GM19438 (cell line): Measurements from ENCODE around the gene POGLUT2.

ENCODE experiments used
- ATAC-seq: cut with Tn5 transposase; IDR thresholded peaks from one replicate; pipeline ENCODE4 v1.9.1; 2021; ENCODE audit warnings: low read depth; ENCODE audit not compliant: unreplicated experiment

POGLUT2 gene

DNA sequence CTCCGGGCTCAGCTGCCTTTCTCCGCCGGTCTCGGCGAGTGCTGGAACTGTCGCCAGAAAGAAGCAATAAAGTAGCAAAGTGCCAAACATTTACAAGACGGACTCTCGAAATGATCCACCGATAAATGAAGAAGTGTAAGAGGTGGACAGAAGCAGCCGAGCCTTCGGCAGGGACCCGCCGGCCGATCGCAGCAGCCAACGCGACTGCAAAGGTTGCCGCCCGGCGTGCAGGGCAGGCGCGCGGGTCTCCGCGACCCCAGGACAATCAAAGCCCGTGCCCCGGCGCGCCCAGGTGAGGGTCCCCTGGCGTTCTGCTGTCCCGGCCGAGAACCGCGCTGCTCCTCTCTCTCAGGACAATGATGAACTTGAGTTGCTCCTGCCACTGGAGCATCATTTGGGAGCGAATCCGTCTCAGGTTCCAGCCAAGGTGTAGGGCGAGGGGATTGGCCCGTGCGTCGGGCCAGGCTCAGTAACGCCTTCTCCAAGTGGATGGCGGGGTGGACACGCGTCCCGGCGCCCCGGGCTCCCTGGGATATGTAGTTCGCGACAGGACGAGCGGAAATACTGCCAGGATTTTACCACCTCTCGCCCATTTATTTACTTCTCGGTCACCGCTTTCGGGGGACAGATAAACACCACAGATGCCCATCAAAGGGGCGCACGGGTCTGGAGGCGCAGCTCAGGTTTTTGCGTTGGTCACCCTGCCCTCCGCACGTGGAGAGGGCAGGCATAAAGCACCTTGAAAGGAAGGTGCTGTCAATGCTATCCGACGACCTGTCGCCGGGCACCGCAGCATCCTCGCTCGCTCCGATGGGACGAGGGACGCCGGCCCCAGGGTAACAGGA lies at the start of gene POGLUT2, which contains the start of gene BIVM:
TSS of gene POGLUT2 (minus strand) at position 396 of the 845 bp plus-strand sequence. CDS start at position 90, 306 bp downstream.
TSS of gene BIVM (plus strand) at position 539 of the 845 bp plus-strand sequence. CDS start 8,149 bp downstream, outside the sequence.
- ATAC-seq: peak; percentile 76

GRCh38 chr13:102847272-102848234 lies 48.8 kb upstream of the POGLUT2 start:
- no peak for ATAC-seq

DNA sequence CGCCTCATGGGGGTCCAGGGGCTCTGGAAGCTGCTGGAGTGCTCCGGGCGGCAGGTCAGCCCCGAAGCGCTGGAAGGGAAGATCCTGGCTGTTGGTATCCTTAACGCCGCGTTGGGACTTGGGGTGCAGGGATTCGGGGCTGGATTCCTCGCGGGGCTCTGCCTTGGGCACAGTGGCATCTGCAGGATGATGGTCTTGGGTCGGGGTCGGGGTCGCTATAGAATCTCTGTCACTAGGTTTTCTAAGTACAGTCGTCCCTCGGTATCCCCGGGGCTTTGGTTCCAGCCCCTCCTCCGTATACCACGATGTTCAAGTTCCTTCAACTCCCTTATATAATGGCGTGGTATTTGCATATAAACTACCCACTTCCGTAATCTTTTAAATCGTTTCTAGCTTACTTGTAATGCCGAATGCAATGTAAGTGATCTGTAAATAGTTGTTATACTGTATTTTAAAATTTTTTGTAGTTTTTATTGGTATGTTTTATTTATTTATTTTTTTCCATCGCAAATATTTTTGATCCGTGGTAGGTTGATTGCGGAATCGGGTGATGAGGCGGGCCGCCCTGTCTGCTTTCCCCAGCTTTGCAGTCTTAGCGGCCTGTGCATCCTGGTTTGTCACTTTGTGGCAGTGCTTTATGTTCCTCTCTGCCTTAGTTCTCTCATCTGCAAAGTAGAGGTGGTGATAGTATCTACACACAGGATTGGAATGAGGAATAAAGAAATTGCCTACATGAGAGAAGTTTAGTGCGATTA lies 47.7 kb upstream of the POGLUT2 start:
- peak; percentile 35 for ATAC-seq

GRCh38 chr13:102845630-102846260 lies 47.0 kb upstream of the POGLUT2 start, which contains the start of gene ERCC5:
Gene ERCC5, plus strand, starts transcription at chr13:102846032. Its CDS starts 235 bp downstream, at chr13:102846267.
- ATAC-seq: peak; percentile 79

DNA sequence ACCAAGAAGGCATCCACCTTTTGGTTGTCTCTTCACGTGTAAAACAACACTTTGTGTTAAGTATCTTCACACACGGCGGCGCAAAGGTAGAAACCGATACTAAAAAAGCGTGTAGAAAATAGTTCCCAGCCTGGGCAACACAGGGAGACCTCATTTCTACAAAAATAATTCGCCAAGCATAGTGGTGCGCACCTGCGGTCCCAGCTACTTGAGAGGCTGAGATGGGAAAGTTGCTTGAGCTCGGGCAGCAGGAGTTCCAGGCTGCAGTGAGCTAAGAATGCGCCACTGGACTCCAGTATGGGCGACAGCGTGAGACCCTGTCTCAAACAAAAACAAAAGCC lies 46.5 kb upstream of the POGLUT2 start:
- peak; percentile 17 for ATAC-seq

GRCh38 chr13:102839462-102839861 lies 40.7 kb upstream of the POGLUT2 start:
- no peak for ATAC-seq

GRCh38 chr13:102838982-102839381 lies 40.2 kb upstream of the POGLUT2 start:
- no peak for ATAC-seq

GRCh38 chr13:102838273-102838672 lies 39.5 kb upstream of the POGLUT2 start:
- ATAC-seq: no peak

GRCh38 chr13:102836471-102836870 lies 37.7 kb upstream of the POGLUT2 start:
- no peak for ATAC-seq

DNA sequence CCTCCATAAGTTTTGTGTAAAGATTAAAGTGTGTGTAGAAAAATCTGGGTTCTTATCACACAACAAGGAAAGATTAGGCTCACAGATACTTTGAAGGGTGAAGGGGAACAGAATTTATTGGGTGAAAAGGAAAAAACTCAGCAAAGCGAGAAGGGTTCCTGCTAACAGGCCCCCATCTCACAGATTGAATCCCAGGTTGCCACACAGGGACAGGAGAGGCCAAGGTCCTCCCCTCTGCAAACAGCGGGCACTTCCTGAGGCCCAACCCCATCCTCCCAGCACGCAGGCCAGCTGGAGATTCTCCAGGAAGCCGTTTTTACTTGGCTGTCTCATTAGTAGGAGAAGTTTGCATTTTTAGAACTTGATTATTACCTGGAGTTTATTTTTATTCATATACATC lies 31.9 kb upstream of the POGLUT2 start:
- no peak for ATAC-seq

DNA sequence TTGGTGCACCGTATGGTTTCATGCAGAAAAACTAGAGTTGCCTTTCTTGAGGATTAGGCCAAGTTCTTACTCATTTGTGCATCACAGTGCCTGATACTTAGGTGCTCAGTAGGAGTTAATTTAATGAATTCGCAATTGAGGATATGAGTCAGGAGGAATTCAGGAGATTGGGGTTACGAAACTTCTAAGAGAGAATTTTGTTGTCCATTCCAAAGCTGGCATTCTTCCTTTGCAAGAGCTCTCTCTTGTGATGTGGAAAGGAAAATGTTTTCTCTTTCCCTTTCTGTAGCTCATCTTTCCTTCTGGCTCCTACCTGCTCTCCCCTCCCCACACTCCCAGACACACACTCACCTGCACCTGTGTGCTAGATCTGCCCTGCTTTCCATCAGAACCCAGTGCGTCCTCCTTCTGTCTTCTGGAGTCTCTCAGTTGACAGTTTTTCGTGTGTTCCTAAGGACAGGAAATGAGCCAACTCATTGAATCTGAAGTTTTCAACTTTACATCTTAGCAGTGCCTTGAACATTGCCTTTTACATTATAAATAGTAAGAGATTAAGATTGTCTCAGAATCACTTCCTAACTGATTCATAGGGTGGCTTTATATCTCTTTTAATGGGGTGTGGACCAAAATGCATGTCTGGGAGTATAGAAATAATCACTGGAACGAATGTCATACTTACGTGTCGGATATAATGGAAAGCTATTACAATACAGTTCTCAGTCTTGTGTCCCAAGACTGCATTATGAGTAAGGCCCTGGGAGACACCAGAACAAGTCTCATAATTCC lies 27.3 kb upstream of the POGLUT2 start:
- no peak for ATAC-seq

DNA sequence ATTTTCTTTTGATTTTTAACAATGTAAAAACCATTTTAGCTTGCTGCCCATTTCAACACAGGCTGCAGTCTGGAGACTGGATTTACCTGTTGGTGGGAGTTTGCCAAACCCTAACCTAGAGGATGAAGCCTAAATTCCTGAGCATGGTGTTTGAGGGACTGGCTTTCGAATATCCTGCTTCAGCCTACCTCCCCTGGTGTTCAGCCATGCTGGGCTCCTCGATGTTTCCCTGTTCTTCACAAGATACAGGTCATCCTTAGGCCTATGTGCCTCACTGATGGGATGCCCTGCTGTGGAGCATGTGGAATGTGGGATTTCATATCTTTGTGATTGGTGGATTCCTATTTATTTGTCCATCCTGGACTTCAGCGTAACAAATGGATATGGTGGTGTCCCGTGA lies 26.6 kb upstream of the POGLUT2 start:
- ATAC-seq: no peak

DNA sequence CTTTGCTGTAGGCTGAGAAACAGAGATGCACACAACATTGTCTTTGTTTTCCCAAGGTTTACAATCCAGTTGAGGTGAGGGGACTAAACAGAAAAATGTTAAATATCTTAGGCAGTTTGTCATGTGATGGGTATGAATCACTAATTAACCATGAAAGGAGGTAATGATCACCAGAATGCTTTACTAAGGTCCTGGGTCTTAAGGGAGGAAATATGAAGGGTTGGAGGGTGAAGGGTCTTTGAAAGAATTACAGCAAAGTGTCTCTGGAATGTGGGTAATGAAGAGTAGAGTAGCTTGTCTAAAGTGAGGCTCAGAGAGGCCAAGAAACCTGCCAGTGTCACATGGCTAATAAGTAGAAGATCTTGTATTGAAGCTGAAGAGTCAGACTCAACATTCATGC lies 19.1 kb upstream of the POGLUT2 start:
- no peak for ATAC-seq

GRCh38 chr13:102817241-102817640 lies 18.5 kb upstream of the POGLUT2 start:
- no peak for ATAC-seq

GRCh38 chr13:102816708-102817107 lies 17.9 kb upstream of the POGLUT2 start:
- no peak for ATAC-seq

- ATAC-seq: no peak
These were observed 17.0 kb upstream of the POGLUT2 start for GRCh38 chr13:102815788-102816187.

DNA sequence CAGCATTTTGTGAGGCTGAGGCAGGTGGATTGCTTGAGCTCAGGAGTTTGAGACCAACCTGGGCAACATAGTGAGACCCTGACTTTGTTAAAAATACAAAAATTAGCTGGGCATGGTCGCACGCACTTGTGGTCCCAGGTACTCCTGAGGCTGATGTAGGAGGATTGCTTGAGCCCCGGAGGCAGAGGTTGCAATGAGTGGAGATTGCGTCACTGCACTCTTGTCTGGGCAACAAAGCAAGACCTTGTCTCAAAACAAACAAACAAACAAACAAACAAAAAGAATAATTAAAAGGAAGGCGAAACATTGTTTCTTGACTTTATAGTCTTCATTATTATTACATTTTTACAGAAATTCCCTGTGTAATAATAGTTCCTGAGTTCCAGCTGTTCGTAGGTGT lies 16.0 kb upstream of the POGLUT2 start:
- no peak for ATAC-seq

GRCh38 chr13:102814025-102814607 lies 15.3 kb upstream of the POGLUT2 start:
- ATAC-seq: no peak
